HL-60 (cell line): Measurements from ENCODE around the gene ERC2.

Source experiments
- POLR2AphosphoS5 ChIP-seq: IDR thresholded peaks from 2 replicates; pipeline ENCODE4 v1.6.1; 2012; ENCODE audit warnings: low read depth
- TF ChIP-seq, protein P1 (sequence below): IDR thresholded peaks from one replicate; pipeline ENCODE4 v1.5.1; 2011; ENCODE audit warnings: low read length, control low read depth, inconsistent platforms; ENCODE audit not compliant: insufficient read depth
- TF ChIP-seq, protein P2 (sequence below): IDR thresholded peaks from 2 replicates; pipeline ENCODE4 v1.6.1; 2012; ENCODE audit warnings: low read depth; ENCODE audit not compliant: insufficient replicate concordance

DNA sequence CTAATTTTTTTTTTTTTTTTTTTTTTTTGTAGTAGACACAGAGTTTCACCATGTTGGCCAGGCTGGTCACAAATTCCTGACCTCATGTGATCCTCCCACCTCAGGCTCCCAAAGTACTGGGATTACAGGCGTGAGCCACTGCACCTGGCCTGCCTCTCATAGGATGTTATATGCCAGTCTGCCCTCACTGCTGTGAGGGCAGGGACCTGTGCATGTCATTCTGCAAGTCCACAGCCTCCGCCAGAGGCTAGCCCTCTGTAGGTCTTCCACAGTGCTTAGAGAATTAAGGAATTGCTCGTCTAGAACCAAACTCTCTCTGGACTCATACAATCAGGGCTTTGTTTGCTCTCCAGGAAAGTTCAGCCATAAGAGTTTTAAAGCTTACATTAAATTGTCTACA lies 817.3 kb downstream of the ERC2 start:
- TF ChIP-seq, protein P1, sequence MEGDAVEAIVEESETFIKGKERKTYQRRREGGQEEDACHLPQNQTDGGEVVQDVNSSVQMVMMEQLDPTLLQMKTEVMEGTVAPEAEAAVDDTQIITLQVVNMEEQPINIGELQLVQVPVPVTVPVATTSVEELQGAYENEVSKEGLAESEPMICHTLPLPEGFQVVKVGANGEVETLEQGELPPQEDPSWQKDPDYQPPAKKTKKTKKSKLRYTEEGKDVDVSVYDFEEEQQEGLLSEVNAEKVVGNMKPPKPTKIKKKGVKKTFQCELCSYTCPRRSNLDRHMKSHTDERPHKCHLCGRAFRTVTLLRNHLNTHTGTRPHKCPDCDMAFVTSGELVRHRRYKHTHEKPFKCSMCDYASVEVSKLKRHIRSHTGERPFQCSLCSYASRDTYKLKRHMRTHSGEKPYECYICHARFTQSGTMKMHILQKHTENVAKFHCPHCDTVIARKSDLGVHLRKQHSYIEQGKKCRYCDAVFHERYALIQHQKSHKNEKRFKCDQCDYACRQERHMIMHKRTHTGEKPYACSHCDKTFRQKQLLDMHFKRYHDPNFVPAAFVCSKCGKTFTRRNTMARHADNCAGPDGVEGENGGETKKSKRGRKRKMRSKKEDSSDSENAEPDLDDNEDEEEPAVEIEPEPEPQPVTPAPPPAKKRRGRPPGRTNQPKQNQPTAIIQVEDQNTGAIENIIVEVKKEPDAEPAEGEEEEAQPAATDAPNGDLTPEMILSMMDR, result no peak
- TF ChIP-seq, protein P2, sequence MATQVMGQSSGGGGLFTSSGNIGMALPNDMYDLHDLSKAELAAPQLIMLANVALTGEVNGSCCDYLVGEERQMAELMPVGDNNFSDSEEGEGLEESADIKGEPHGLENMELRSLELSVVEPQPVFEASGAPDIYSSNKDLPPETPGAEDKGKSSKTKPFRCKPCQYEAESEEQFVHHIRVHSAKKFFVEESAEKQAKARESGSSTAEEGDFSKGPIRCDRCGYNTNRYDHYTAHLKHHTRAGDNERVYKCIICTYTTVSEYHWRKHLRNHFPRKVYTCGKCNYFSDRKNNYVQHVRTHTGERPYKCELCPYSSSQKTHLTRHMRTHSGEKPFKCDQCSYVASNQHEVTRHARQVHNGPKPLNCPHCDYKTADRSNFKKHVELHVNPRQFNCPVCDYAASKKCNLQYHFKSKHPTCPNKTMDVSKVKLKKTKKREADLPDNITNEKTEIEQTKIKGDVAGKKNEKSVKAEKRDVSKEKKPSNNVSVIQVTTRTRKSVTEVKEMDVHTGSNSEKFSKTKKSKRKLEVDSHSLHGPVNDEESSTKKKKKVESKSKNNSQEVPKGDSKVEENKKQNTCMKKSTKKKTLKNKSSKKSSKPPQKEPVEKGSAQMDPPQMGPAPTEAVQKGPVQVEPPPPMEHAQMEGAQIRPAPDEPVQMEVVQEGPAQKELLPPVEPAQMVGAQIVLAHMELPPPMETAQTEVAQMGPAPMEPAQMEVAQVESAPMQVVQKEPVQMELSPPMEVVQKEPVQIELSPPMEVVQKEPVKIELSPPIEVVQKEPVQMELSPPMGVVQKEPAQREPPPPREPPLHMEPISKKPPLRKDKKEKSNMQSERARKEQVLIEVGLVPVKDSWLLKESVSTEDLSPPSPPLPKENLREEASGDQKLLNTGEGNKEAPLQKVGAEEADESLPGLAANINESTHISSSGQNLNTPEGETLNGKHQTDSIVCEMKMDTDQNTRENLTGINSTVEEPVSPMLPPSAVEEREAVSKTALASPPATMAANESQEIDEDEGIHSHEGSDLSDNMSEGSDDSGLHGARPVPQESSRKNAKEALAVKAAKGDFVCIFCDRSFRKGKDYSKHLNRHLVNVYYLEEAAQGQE, result no peak
- TF ChIP-seq POLR2AphosphoS5, result no peak
